Measurements from ENCODE around the gene LSAMP. TPM values are rescaled to one million over a fixed set of nuclear protein-coding genes. Genes with fewer than 3 reads are reported as not detected.

Gene LSAMP
- total and polyA plus RNA-seq, 2 experiments from 2014 or later = 2.0 to 2.9 TPM

- TF ChIP-seq ZNF462 (CRISPR knock-in tag; IDR thresholded peaks at IDR 0.05) = no peak
- no peak for TF ChIP-seq EZH2 (IDR thresholded peaks at IDR 0.05; ENCODE audit: low read depth, unreplicated experiment)
- no peak for TF ChIP-seq STAT1 (IDR thresholded peaks at IDR 0.05; ENCODE audit: unreplicated experiment)
Measured at GRCh38 chr3:116065501-116065900, 379.8 kb downstream of the LSAMP start (continued).

- no peak overlapping the region for H3K4me3 ChIP-seq
- H3K27me3 Mint-ChIP-seq (ENCODE audit: insufficient read depth, low read depth, poor library complexity) = peaks cover 2% of the 10 kb centered on the region
- no peaks in the 10 kb centered on the region for H4K20me1 ChIP-seq (replicated peaks; ENCODE audit: insufficient read depth)
- no peak for DNase-seq (ENCODE audit: low spot score)
- no peak overlapping the region for H3K4me3 Mint-ChIP-seq
- H3K4me1 Mint-ChIP-seq = peaks cover 5% of the 10 kb centered on the region
- H3K4me2 ChIP-seq = no peak overlapping the region
- no peak for ATAC-seq
- H3K36me3 ChIP-seq (ENCODE audit: insufficient read depth) = no peaks in the 10 kb centered on the region
- H3K79me2 ChIP-seq (replicated peaks; ENCODE audit: insufficient read depth) = no peaks in the 10 kb centered on the region
- H3K27me3 ChIP-seq (ENCODE audit: insufficient read depth) = no peaks in the 10 kb centered on the region
- no peak overlapping the region for H3K27ac Mint-ChIP-seq
- H2AFZ ChIP-seq = no peak overlapping the region
- TF ChIP-seq ZNF331 (CRISPR knock-in tag; IDR thresholded peaks at IDR 0.05; ENCODE audit: low read depth) (no peak), EZH2 (IDR thresholded peaks at IDR 0.05; ENCODE audit: low read depth, unreplicated experiment) (no peak), STAT1 (IDR thresholded peaks at IDR 0.05; ENCODE audit: unreplicated experiment) (no peak), REST (IDR thresholded peaks at IDR 0.05; ENCODE audit: unreplicated experiment) (no peak)
- no peaks in the 10 kb centered on the region for H3K9me3 Mint-ChIP-seq
- no peaks in the 10 kb centered on the region for H3K4me1 ChIP-seq (ENCODE audit: insufficient read depth)
- no peaks in the 10 kb centered on the region for H3F3A ChIP-seq (replicated peaks; ENCODE audit: low read depth)
- H3K36me3 Mint-ChIP-seq (ENCODE audit: low read depth) = no peaks in the 10 kb centered on the region
- H3K27ac ChIP-seq (ENCODE audit: low read depth) = no peak overlapping the region
- peaks cover 3% of the 10 kb centered on the region; the same call in 1 of the 2 replicates for H3K9me2 ChIP-seq (ENCODE audit: insufficient read depth)
Measured at GRCh38 chr3:116064646-116065045, 380.6 kb downstream of the LSAMP start.
